ENCODE data around the gene LYL1. TPM values are rescaled to one million over a fixed set of nuclear protein-coding genes. Genes with fewer than 3 reads are reported as not detected.

Gene LYL1
- total RNA-seq, 2 experiments from 2014 or later: 3.7 TPM

GRCh38 chr19:13066933-13067807 lies 35.5 kb downstream of the LYL1 start:
- peaks cover 13% of the 10 kb centered on the region for H3K27me3 Mint-ChIP-seq
- no peak overlapping the region for H3K27ac Mint-ChIP-seq
- POLR2A ChIA-PET: no interaction called here
- H3K4me1 Mint-ChIP-seq: peaks cover 3% of the 10 kb centered on the region
- H3K4me3 Mint-ChIP-seq: no peak overlapping the region
- H3K9me3 Mint-ChIP-seq: no peaks in the 10 kb centered on the region
- ATAC-seq (ENCODE audit: low read depth) (no peak), DNase-seq (no peak)
- H3K36me3 Mint-ChIP-seq: no peaks in the 10 kb centered on the region

- no peak for ATAC-seq (ENCODE audit: low read depth)
- Mint-ChIP-seq H3K27me3 (peaks cover 18% of the 10 kb centered on the region), H3K4me3 (no peak overlapping the region), H3K27ac (no peak overlapping the region), H3K9me3 (no peaks in the 10 kb centered on the region), H3K36me3 (no peaks in the 10 kb centered on the region), H3K4me1 (peaks cover 6% of the 10 kb centered on the region)
- POLR2A ChIA-PET: no interaction called here
- no peak for DNase-seq
These were observed 36.4 kb downstream of the LYL1 start for GRCh38 chr19:13066226-13066625.

GRCh38 chr19:13064092-13064489 lies 38.6 kb downstream of the LYL1 start:
- H3K27ac Mint-ChIP-seq: no peak overlapping the region
- no peaks in the 10 kb centered on the region for H3K9me3 Mint-ChIP-seq
- H3K36me3 Mint-ChIP-seq: no peaks in the 10 kb centered on the region
- no peak overlapping the region for H3K4me3 Mint-ChIP-seq
- no peak for ATAC-seq (ENCODE audit: low read depth)
- peaks cover 10% of the 10 kb centered on the region for H3K4me1 Mint-ChIP-seq
- DNase-seq: no peak
- POLR2A ChIA-PET: no interaction called here
- peaks cover 21% of the 10 kb centered on the region for H3K27me3 Mint-ChIP-seq

GRCh38 chr19:13063461-13064091 lies 39.1 kb downstream of the LYL1 start:
- Mint-ChIP-seq H3K4me3 (no peak overlapping the region), H3K9me3 (no peaks in the 10 kb centered on the region), H3K27ac (no peak overlapping the region), H3K27me3 (peaks cover 21% of the 10 kb centered on the region), H3K4me1 (peaks cover 10% of the 10 kb centered on the region), H3K36me3 (no peaks in the 10 kb centered on the region)
- ATAC-seq (ENCODE audit: low read depth): no peak
- DNase-seq: no peak
- POLR2A ChIA-PET: no interaction called here

GRCh38 chr19:13062317-13062716 lies 40.3 kb downstream of the LYL1 start:
- DNase-seq (no peak), ATAC-seq (ENCODE audit: low read depth) (no peak)
- POLR2A ChIA-PET: interaction anchor here (2.2 kb wide), 1 partner anchor 77 kb away, joined by 7 read pairs; no protein-coding TSS in a partner anchor
- no peaks in the 10 kb centered on the region for H3K36me3 Mint-ChIP-seq
- H3K4me3 Mint-ChIP-seq: no peak overlapping the region
- H3K27ac Mint-ChIP-seq: no peak overlapping the region
- H3K9me3 Mint-ChIP-seq: no peaks in the 10 kb centered on the region
- peaks cover 10% of the 10 kb centered on the region for H3K4me1 Mint-ChIP-seq
- peaks cover 21% of the 10 kb centered on the region for H3K27me3 Mint-ChIP-seq

DNA sequence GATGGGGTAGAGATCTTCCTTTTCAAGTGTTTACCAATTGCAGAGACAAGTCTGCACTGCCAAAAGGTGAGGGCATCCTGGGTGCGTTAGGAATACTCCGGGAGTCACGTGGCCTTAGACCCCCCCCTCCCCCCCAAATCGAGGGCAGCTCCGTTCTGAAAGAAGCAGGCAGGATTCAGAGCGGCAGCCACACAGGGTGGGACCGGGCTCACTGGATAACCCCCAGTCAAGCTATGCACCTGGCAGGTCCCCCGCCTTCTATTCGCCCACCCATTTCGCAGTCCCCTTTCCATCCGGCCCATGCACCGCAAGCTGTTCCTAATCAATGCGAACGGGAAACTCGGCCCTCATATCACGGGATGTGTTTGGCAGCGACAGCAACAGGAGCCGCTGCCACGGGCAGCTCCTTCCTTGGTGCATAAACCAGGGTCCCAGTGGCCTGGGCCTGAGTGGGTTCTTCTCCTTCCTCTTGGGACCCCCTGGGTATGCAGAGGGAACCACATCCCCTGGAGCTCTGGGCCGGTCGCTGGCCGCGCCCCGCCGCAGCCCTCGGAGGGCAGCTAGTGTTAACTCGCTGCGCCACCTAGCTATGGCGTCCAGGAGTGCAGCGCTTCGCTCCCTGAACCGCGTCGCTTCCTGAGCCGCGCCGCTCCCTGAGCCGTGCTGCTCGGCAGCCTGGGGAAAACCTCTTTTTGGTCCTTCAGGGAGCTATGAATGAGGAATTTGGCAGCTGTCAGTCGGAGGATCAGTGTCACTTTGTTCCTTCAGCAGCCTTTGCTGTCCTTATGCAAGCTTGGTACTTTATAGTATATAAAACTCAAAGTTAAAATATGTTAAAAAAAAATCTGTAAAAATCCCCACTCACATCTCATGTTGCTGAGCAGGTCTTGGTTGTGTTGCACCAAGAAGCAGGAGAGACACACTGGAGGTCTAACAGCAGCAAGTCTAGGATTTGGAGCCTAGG lies 41.4 kb downstream of the LYL1 start:
- Mint-ChIP-seq H3K36me3 (no peaks in the 10 kb centered on the region), H3K27me3 (peaks cover 21% of the 10 kb centered on the region), H3K4me1 (peaks cover 10% of the 10 kb centered on the region), H3K9me3 (no peaks in the 10 kb centered on the region), H3K4me3 (peak overlapping the region; percentile 79), H3K27ac (no peak overlapping the region)
- POLR2A ChIA-PET: interaction anchor here (0.6 to 2.2 kb wide), 2 partner anchors 76 to 94 kb away, joined by 4 to 7 read pairs; no protein-coding TSS in a partner anchor
- peak; percentile 87 for DNase-seq
- peak; percentile 92 for ATAC-seq (ENCODE audit: low read depth)

DNA sequence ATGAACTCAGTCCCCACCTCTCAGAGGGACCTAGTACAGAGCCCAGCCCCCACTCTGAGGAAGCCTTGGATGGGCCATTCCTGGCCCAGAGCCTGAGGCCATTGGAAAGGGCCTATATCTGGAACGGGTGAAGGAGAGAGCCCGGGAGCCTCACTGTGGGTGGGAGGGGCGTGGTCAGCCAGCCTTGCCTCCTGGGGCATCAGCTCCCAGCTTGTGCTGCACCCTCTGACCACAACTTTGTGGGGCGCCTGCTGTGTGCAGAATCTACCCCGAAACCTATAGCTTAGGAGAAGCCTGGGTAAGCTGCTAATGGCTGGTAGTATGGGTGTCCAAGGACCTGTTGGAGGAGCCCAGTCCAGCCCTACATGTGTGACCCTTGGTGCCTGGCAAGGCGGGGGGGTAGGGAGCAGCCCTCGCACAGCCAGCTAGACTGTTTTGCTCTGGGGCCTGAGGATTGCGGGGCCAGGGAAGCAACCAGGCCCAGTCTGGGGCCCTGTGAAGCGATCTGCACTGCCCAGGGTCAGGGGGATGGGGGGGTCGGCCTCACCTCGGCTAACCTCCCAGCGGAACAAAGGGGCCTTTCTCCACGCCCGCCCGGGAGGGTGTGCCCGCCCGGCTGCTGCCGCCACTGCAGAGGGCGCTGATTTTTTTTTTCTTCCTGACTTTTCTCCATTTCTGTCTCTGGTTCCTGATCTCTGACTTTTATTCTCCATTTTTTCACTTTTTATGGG lies 42.3 kb downstream of the LYL1 start:
- Mint-ChIP-seq H3K36me3 (no peaks in the 10 kb centered on the region), H3K27ac (no peak overlapping the region)
- POLR2A ChIA-PET: interaction anchor here (2.2 kb wide), 1 partner anchor 75 kb away, joined by 7 read pairs; no protein-coding TSS in a partner anchor

GRCh38 chr19:13058951-13059660 lies 43.6 kb downstream of the LYL1 start:
- Mint-ChIP-seq H3K27ac (no peak overlapping the region), H3K36me3 (no peaks in the 10 kb centered on the region), H3K27me3 (peaks cover 21% of the 10 kb centered on the region), H3K9me3 (no peaks in the 10 kb centered on the region), H3K4me1 (peaks cover 10% of the 10 kb centered on the region), H3K4me3 (no peak overlapping the region)
- no peak for DNase-seq
- ATAC-seq (ENCODE audit: low read depth): no peak
- POLR2A ChIA-PET: no interaction called here

More for the DNA sequence above, 42.3 kb downstream of the LYL1 start:
- H3K4me1 Mint-ChIP-seq: peaks cover 10% of the 10 kb centered on the region
- no peak for ATAC-seq (ENCODE audit: low read depth)
- peak overlapping the region; percentile 79 for H3K4me3 Mint-ChIP-seq
- no peak for DNase-seq
- peaks cover 21% of the 10 kb centered on the region for H3K27me3 Mint-ChIP-seq
- H3K9me3 Mint-ChIP-seq: no peaks in the 10 kb centered on the region

GRCh38 chr19:13057744-13058143 lies 44.9 kb downstream of the LYL1 start:
- H3K36me3 Mint-ChIP-seq: no peaks in the 10 kb centered on the region
- DNase-seq (no peak), ATAC-seq (ENCODE audit: low read depth) (no peak)
- H3K4me3 Mint-ChIP-seq: no peak overlapping the region
- POLR2A ChIA-PET: no interaction called here
- no peaks in the 10 kb centered on the region for H3K9me3 Mint-ChIP-seq
- H3K27me3 Mint-ChIP-seq: peaks cover 15% of the 10 kb centered on the region
- H3K4me1 Mint-ChIP-seq: peaks cover 7% of the 10 kb centered on the region
- H3K27ac Mint-ChIP-seq: no peak overlapping the region

GRCh38 chr19:13057147-13057572 lies 45.5 kb downstream of the LYL1 start:
- no peak for ATAC-seq (ENCODE audit: low read depth)
- H3K4me3 Mint-ChIP-seq: no peak overlapping the region
- DNase-seq: no peak
- H3K27ac Mint-ChIP-seq: no peak overlapping the region
- H3K36me3 Mint-ChIP-seq: no peaks in the 10 kb centered on the region
- POLR2A ChIA-PET: no interaction called here
- peaks cover 7% of the 10 kb centered on the region for H3K4me1 Mint-ChIP-seq
- H3K27me3 Mint-ChIP-seq: peaks cover 15% of the 10 kb centered on the region
- no peaks in the 10 kb centered on the region for H3K9me3 Mint-ChIP-seq

- no peak for DNase-seq
- Mint-ChIP-seq H3K27me3 (peaks cover 13% of the 10 kb centered on the region), H3K36me3 (no peaks in the 10 kb centered on the region), H3K27ac (no peak overlapping the region), H3K4me1 (peaks cover 6% of the 10 kb centered on the region), H3K4me3 (no peak overlapping the region), H3K9me3 (no peaks in the 10 kb centered on the region)
- no peak for ATAC-seq (ENCODE audit: low read depth)
- POLR2A ChIA-PET: no interaction called here
These were observed 46.5 kb downstream of the LYL1 start for GRCh38 chr19:13056052-13056660.
